SK-N-MC (cell line): Measurements from ENCODE around the gene MCC.

ENCODE experiments used
- EZH2 ChIP-seq: fragments of 200-600 bp; sonication (generic); IDR thresholded peaks from one replicate; pipeline ENCODE4 v1.6.1; 2017; ENCODE audit warnings: antibody characterized with exemption
- POLR2AphosphoS5 ChIP-seq: IDR thresholded peaks from 2 replicates; pipeline ENCODE4 v1.6.1; 2012; ENCODE audit warnings: mild to moderate bottlenecking, low read depth, low read length, borderline replicate concordance

GRCh38 chr5:113167985-113168384, 320.3 kb downstream of the MCC start:
- no peak for TF ChIP-seq POLR2AphosphoS5
- no peak for TF ChIP-seq EZH2
